OCI-LY1 (cell line): ENCODE measurements around the gene RBM11.

Experiments
- H2AFZ ChIP-seq: fragments of 200-600 bp; sonication (generic), shearing (Covaris generic); 2 replicates; pipeline ENCODE4 v1.6.0; 2014; ENCODE audit warnings: antibody characterized with exemption, mild to moderate bottlenecking, low read length
- H3F3A ChIP-seq: fragments of 200-600 bp; sonication (generic), shearing (Covaris generic); 2 replicates; pipeline ENCODE4 v1.6.0; 2014; ENCODE audit warnings: mild to moderate bottlenecking, antibody characterized with exemption, low read length, moderate library complexity; ENCODE audit not compliant: insufficient read depth
- H3K27ac ChIP-seq: fragments of 200-600 bp; sonication (generic); 2 replicates; pipeline ENCODE4 v1.5.1; 2014; ENCODE audit warnings: low read length, mixed run types, mild to moderate bottlenecking, low read depth; ENCODE audit not compliant: poor library complexity, severe bottlenecking
- H3K27me3 ChIP-seq: fragments of 200-600 bp; sonication (generic); 2 replicates; pipeline ENCODE4 v1.6.0; 2014; ENCODE audit warnings: antibody characterized with exemption, mild to moderate bottlenecking, low read length, moderate library complexity; ENCODE audit not compliant: insufficient read depth
- H3K36me3 ChIP-seq: fragments of 200-600 bp; sonication (generic); 2 replicates; pipeline ENCODE4 v1.6.1; 2014; ENCODE audit warnings: mild to moderate bottlenecking, antibody characterized with exemption, low read length, moderate library complexity, mixed read lengths; ENCODE audit not compliant: insufficient read depth
- H3K4me1 ChIP-seq: fragments of 200-600 bp; sonication (generic); 2 replicates; pipeline ENCODE4 v1.5.1; 2014; ENCODE audit warnings: mild to moderate bottlenecking, low read length, moderate library complexity; ENCODE audit not compliant: insufficient read depth, severe bottlenecking
- H3K4me2 ChIP-seq: fragments of 200-600 bp; sonication (generic), shearing (Covaris generic); 2 replicates; pipeline ENCODE4 v1.6.1; 2014; ENCODE audit warnings: low read length
- H3K4me3 ChIP-seq: fragments of 200-600 bp; sonication (generic); 2 replicates; pipeline ENCODE4 v1.5.1; 2014; ENCODE audit warnings: low read length, low read depth, mild to moderate bottlenecking, mixed read lengths; ENCODE audit not compliant: poor library complexity, severe bottlenecking
- H3K79me2 ChIP-seq: fragments of 200-600 bp; shearing (Covaris generic); 2 replicates; pipeline ENCODE4 v1.6.1; 2016; ENCODE audit warnings: mixed run types, low read length, mixed read lengths; ENCODE audit not compliant: insufficient read depth
- H3K9ac ChIP-seq: fragments of 200-600 bp; sonication (generic), shearing (Covaris generic); 2 replicates; pipeline ENCODE4 v1.6.1; 2014; ENCODE audit warnings: mild to moderate bottlenecking, low read length, mixed read lengths
- H3K9me2 ChIP-seq: fragments of 200-600 bp; sonication (generic), shearing (Covaris generic); 2 replicates; pipeline ENCODE4 v1.6.1; 2014; ENCODE audit warnings: low read depth, mild to moderate bottlenecking, low read length, mixed read lengths
- H3K9me3 ChIP-seq: fragments of 200-600 bp; shearing (Covaris generic); 2 replicates; pipeline ENCODE4 v1.6.1; 2014; ENCODE audit warnings: low read length, mixed read lengths
- H4K20me1 ChIP-seq: fragments of 200-600 bp; sonication (generic), shearing (Covaris generic); 2 replicates; pipeline ENCODE4 v1.6.0; 2016; ENCODE audit warnings: mild to moderate bottlenecking, low read length; ENCODE audit not compliant: insufficient read depth
- CTCF ChIP-seq: fragments of 200-600 bp; sonication (generic), shearing (Covaris generic); IDR thresholded peaks from 2 replicates; pipeline ENCODE4 v1.5.1; 2017; ENCODE audit warnings: mild to moderate bottlenecking, antibody characterized with exemption, low read length, moderate library complexity, mixed read lengths
- EZH2 ChIP-seq: fragments of 200-600 bp; sonication (generic), shearing (Covaris generic); IDR thresholded peaks from 2 replicates; pipeline ENCODE4 v1.8.0; 2017; ENCODE audit warnings: borderline replicate concordance, mixed run types, mild to moderate bottlenecking, antibody characterized with exemption, low read length, moderate library complexity, mixed read lengths

Gene RBM11

GRCh38 chr21:14229399-14229798 is 13.4 kb downstream of the RBM11 start:
- H3K9me3 ChIP-seq = 0 out of 2 replicates have a peak, but pooled peaks cover 8% of the 10 kb centered on the region
- no peak overlapping the region for H3K9ac ChIP-seq
- H2AFZ ChIP-seq = no peak overlapping the region
- no peaks in the 10 kb centered on the region for H3F3A ChIP-seq
- no peaks in the 10 kb centered on the region for H3K79me2 ChIP-seq
- H3K36me3 ChIP-seq = peaks cover 6% of the 10 kb centered on the region; the same call in 1 of the 2 replicates
- no peak overlapping the region for H3K27ac ChIP-seq
- H3K4me2 ChIP-seq = no peak overlapping the region
- H4K20me1 ChIP-seq = no peaks in the 10 kb centered on the region
- H3K9me2 ChIP-seq = no peaks in the 10 kb centered on the region
- no peak for TF ChIP-seq EZH2
- TF ChIP-seq CTCF = no peak
- H3K27me3 ChIP-seq = no peaks in the 10 kb centered on the region
- H3K4me3 ChIP-seq = no peak overlapping the region
- no peaks in the 10 kb centered on the region for H3K4me1 ChIP-seq

GRCh38 chr21:14235101-14235500 is 19.1 kb downstream of the RBM11 start:
- Histone ChIP-seq H3K4me1 (no peaks in the 10 kb centered on the region), H4K20me1 (no peaks in the 10 kb centered on the region), H3K9me3 (no peaks in the 10 kb centered on the region), H3F3A (no peaks in the 10 kb centered on the region), H3K79me2 (no peaks in the 10 kb centered on the region), H3K9me2 (no peaks in the 10 kb centered on the region), H3K27ac (no peak overlapping the region), H3K36me3 (no peaks in the 10 kb centered on the region), H3K27me3 (no peaks in the 10 kb centered on the region), H3K9ac (no peak overlapping the region), H3K4me3 (no peak overlapping the region), H3K4me2 (no peak overlapping the region), H2AFZ (no peak overlapping the region)
- TF ChIP-seq CTCF (no peak), EZH2 (no peak)

- no peaks in the 10 kb centered on the region for H3K4me1 ChIP-seq
- H3K27me3 ChIP-seq = no peaks in the 10 kb centered on the region
- H3K4me2 ChIP-seq = no peak overlapping the region
- no peaks in the 10 kb centered on the region for H3K9me2 ChIP-seq
- H4K20me1 ChIP-seq = no peaks in the 10 kb centered on the region
- no peak overlapping the region for H3K9ac ChIP-seq
- H3K79me2 ChIP-seq = no peaks in the 10 kb centered on the region
- H3K27ac ChIP-seq = no peak overlapping the region
- no peaks in the 10 kb centered on the region for H3F3A ChIP-seq
- no peaks in the 10 kb centered on the region for H3K36me3 ChIP-seq
- no peak overlapping the region for H3K4me3 ChIP-seq
- H2AFZ ChIP-seq = no peak overlapping the region
- TF ChIP-seq CTCF = no peak
- no peak for TF ChIP-seq EZH2
- no peaks in the 10 kb centered on the region for H3K9me3 ChIP-seq
These were observed 20.2 kb downstream of the RBM11 start for GRCh38 chr21:14236180-14236579.
